Peyer's patch (tissue), 4 donors: ENCODE data around the gene IL12RB1.

Source experiments
- POLR2A ChIP-seq, 2 donors: fragments of 450-650 bp; IDR thresholded peaks; one replicate each; pipeline ENCODE4 v1.5.1; 2017; ENCODE audit warnings: antibody characterized with exemption in 2 of 2, mild to moderate bottlenecking in 2 of 2, moderate library complexity in 2 of 2
- TF ChIP-seq, protein P1 (sequence below), 6 experiments: fragments of 450-650 bp in 4 of 6; fragments of 200-600 bp in 2 of 6; sonication (generic) in 1 of 6; IDR thresholded peaks; one replicate each; pipeline ENCODE4 v1.5.1; 2017 to 2019; ENCODE audit warnings: antibody characterized with exemption in 6 of 6, mild to moderate bottlenecking in 3 of 6, moderate library complexity in 1 of 6

DNA sequence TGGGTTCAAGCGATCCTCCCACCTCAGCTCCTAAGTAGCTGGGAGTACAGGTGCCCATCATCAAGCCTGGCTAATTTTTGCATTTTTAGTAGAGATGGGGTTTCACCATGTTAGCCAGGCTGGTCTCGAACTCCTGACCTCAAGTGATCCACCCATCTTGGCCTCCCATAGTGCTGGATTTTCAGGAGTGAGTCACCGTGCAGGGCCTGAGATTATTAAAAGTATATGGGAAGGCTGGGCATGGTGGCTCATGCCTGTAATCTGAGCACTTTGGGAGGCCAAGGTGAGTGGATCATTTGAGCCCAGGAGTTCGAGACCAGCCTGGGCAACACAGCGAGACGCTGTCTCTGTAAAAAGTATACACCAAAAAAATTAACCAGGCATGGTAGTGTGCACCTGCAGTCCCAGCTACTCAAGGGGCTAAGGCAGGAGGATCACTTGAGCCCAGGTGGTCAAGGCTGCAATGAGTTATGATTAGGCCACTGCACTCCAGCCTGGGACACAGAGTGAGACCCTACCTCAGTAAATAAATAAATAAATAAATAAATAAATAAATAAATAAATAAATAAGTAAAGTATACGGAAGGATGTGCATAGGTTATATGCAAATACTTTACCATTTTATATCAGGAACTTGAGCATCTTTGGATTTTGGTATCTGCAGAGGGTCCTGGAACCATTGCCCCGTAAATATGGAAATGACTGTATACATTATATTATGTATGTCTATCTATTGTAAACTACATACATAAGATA is 854 bp downstream of the IL12RB1 start:
- TF ChIP-seq, protein P1, sequence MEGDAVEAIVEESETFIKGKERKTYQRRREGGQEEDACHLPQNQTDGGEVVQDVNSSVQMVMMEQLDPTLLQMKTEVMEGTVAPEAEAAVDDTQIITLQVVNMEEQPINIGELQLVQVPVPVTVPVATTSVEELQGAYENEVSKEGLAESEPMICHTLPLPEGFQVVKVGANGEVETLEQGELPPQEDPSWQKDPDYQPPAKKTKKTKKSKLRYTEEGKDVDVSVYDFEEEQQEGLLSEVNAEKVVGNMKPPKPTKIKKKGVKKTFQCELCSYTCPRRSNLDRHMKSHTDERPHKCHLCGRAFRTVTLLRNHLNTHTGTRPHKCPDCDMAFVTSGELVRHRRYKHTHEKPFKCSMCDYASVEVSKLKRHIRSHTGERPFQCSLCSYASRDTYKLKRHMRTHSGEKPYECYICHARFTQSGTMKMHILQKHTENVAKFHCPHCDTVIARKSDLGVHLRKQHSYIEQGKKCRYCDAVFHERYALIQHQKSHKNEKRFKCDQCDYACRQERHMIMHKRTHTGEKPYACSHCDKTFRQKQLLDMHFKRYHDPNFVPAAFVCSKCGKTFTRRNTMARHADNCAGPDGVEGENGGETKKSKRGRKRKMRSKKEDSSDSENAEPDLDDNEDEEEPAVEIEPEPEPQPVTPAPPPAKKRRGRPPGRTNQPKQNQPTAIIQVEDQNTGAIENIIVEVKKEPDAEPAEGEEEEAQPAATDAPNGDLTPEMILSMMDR (IDR thresholded peaks at IDR 0.05) = no peak
- TF ChIP-seq POLR2A (IDR thresholded peaks at IDR 0.05) = no peak
